ENCODE data around the gene AAGAB. TPM values are rescaled to one million over a fixed set of nuclear protein-coding genes. Genes with fewer than 3 reads are reported as not detected.
"Not testable (repeated sequence)": the region's sequence is repeated elsewhere in the genome, so short reads cannot be mapped to it uniquely, and the experiment has no call there.

The AAGAB gene
- total RNA-seq, 1 experiment from 2014 or later: 34.9 TPM

GRCh38 chr15:67165254-67166253, 88.9 kb downstream of the AAGAB start:
- DNase-seq (ENCODE audit: low read depth): no peak
- in situ Hi-C loops (cut with HindIII; ENCODE audit: low pct_unique_long_range_greater_than_20kb, low sequenced_read_pairs): no loop called here

GRCh38 chr15:67164811-67165253, 89.6 kb downstream of the AAGAB start:
- DNase-seq (ENCODE audit: low read depth): no peak
- in situ Hi-C loops (cut with HindIII; ENCODE audit: low pct_unique_long_range_greater_than_20kb, low sequenced_read_pairs): no loop called here

GRCh38 chr15:67164401-67164791, 90.1 kb downstream of the AAGAB start:
- in situ Hi-C loops (cut with HindIII; ENCODE audit: low pct_unique_long_range_greater_than_20kb, low sequenced_read_pairs): no loop called here
- peak; percentile 59 for DNase-seq (ENCODE audit: low read depth)

DNA sequence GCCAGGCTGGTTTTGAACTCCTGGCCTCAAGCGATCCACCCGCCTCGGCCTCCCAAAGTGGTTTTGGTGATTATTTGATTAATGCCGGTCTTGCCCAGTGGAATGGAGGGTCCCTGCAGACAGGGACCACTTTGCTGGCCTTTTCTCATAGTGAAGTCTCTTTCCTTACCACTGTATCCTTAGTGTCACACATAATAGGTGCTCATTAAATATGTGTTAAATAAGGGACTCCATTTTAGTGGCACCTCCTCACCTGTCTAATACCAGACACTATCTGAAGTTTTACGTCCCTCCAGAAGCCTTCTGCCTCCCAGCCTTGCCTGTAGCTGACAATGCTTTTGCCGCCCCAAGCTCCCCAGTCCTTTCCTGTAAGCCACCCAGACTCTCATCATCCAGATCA, 91.3 kb downstream of the AAGAB start:
- in situ Hi-C loops (cut with HindIII; ENCODE audit: low pct_unique_long_range_greater_than_20kb, low sequenced_read_pairs): no loop called here
- no peak for DNase-seq (ENCODE audit: low read depth)

DNA sequence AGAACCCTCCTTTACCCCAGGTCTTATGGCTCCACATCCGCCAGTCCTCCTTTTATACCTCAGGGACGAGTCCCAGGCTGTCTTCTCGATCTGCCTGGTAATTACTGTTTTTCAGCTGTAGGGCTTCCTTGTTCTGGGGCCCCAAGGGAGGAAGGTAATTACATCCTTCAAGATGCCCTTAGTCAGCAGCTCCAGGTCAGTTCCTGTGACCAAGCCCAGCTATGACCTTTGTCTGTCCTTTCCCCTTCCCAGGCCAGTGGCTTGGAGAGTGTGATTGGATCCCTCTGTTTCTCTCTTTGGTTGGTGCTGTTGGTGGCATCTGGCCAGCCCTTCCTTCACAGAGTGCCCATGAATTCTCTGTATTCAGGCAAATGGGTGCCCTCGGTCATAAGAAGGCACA, 92.6 kb downstream of the AAGAB start:
- in situ Hi-C loops (cut with HindIII; ENCODE audit: low pct_unique_long_range_greater_than_20kb, low sequenced_read_pairs): no loop called here
- peak; percentile 64 for DNase-seq (ENCODE audit: low read depth)

- in situ Hi-C loops (cut with HindIII; ENCODE audit: low pct_unique_long_range_greater_than_20kb, low sequenced_read_pairs): no loop called here
These were observed 93.0 kb downstream of the AAGAB start for GRCh38 chr15:67161412-67161811.

GRCh38 chr15:67158367-67158766, 96.1 kb downstream of the AAGAB start:
- DNase-seq (ENCODE audit: low read depth): no peak

More at GRCh38 chr15:67161412-67161811, 93.0 kb downstream of the AAGAB start:
- no peak for DNase-seq (ENCODE audit: low read depth)

DNA sequence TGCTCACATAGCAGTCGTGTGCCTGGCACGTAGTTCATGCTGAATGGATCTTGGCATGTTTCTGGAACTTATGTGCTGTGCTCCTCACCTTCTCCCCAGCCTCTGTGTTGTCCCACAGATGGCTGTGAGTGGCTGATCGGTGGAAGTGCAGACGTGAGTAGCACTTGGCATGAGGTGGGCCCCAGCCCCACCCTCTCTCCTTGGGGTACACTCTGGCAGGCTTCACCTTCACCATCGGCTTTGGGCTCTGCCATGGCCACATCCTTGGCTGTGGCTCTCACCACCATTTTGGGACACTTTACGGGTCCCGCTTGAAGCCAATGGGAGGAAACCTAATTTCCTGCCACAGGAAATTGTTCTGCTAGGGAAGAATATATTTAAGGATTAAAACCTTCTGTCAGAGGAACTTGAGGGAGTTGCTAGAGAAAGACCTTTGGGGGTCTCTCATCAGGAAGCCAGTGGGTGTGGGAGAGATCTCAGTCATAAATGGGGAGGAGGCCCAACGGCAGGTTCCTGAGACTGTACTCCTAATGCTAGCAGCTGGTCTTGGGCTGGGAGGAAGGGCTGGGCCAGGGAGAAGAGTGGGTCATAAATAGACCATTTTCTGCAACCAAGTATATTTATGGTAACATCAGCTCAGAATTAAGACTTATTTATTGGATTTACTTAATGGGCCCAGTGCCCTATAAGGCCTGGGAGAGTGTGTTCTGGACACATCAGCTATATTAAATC, 96.8 kb downstream of the AAGAB start:
- in situ Hi-C loops (cut with HindIII; ENCODE audit: low pct_unique_long_range_greater_than_20kb, low sequenced_read_pairs): no loop called here
- DNase-seq (ENCODE audit: low read depth): no peak

More at GRCh38 chr15:67158367-67158766, 96.1 kb downstream of the AAGAB start:
- in situ Hi-C loops (cut with HindIII; ENCODE audit: low pct_unique_long_range_greater_than_20kb, low sequenced_read_pairs): no loop called here

DNA sequence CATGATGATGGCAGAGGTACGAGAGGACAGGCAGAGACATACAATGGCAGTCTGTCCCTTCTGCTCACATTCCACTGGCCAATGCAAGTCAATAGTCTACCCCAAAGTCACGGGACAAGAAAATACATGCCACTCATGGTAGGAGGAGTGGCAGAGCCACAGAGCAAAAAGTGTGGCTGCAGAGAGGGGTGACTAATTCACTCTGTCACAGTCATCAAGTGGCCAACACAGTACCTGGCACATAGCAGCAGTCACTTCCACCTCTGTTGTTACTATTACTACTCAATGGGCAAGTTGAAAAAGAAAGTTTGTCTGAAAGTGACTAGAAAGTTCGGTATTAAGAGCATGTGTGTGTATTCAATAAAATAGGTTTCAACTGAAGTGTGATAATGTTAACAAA, 97.6 kb downstream of the AAGAB start:
- in situ Hi-C loops (cut with HindIII; ENCODE audit: low pct_unique_long_range_greater_than_20kb, low sequenced_read_pairs): no loop called here
- no peak for DNase-seq (ENCODE audit: low read depth)

DNA sequence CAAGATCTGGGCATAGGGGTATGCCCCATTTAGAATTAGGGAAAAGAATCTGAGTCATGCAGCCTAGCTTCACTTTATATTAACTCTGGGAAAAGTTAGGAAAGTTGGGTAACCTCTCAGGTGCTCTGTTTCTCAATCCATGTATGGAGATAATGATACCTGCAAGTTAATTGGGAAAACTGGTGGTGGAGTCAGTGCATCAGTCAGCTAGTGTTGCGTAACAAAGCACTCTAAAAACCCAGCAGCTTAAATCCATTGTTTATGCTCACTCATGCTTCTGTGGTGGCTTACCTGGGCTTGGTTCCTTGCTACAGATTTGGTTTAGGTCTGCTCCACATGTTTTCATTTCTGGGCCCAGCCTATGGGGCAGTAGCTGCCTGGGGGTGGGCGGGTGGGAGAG, 98.0 kb downstream of the AAGAB start:
- in situ Hi-C loops (cut with HindIII; ENCODE audit: low pct_unique_long_range_greater_than_20kb, low sequenced_read_pairs): no loop called here
- no peak for DNase-seq (ENCODE audit: low read depth)

DNA sequence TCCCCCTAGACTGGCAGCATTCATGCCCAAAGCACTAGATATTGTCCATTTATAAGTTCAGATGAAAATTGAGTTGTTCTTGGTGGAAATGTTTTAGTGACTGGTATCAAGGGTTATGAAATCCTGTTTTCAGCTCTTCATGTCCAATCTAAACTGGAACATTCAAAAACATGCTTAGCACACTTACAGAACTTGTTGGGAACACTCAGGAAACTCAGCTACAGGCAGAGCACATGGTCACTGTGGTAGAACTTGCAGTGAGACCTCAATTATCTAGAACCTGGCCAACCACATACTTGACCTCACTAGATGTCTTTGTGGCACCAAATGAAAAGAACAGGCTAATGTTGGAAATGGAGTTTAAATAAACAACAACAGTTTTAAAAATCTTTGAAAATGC, 100.2 kb downstream of the AAGAB start:
- in situ Hi-C loops (cut with HindIII; ENCODE audit: low pct_unique_long_range_greater_than_20kb, low sequenced_read_pairs): no loop called here
- no peak for DNase-seq (ENCODE audit: low read depth)

DNA sequence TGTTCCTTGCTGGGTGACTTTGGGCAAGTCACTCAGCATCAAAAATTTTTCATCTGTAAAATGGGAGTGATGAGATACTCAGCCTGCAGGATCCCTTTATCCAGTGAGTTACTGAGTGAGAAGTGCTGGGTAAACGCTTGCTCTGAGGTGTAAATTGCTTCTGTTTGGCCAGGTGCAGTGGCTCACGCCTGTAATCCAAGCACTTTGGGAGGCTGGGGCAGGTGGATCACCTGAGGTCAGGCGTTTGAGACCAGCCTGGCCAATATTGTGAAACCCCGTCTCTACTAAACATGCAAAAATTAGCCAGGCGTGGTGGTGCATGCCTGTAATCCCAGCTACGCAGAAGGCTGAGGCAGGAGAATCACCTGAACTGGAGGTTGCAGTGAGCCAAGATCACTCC, 101.4 kb downstream of the AAGAB start:
- DNase-seq (ENCODE audit: low read depth); in situ Hi-C loops (cut with HindIII; ENCODE audit: low pct_unique_long_range_greater_than_20kb, low sequenced_read_pairs): not testable (repeated sequence)

GRCh38 chr15:67152429-67152828, 102.0 kb downstream of the AAGAB start:
- in situ Hi-C loops (cut with HindIII; ENCODE audit: low pct_unique_long_range_greater_than_20kb, low sequenced_read_pairs): no loop called here

More at GRCh38 chr15:67152429-67152828, 102.0 kb downstream of the AAGAB start:
- no peak for DNase-seq (ENCODE audit: low read depth)

Other genes starting within 250 kb of the AAGAB start
- 26.4 and 31.4 TPM in 2 replicates for gene SMAD3, start 189.1 kb downstream of the AAGAB start, total RNA-seq (2014; rRNA removed; shearing (Covaris generic); ENCODE audit: low replicate concordance)
- 1.7 and 2.7 TPM in 2 replicates for gene IQCH, start 125 bp upstream of the AAGAB start, total RNA-seq (2014; rRNA removed; shearing (Covaris generic); ENCODE audit: low replicate concordance)